ENCODE measurements around the gene POU2F2. TPM values are rescaled to one million over a fixed set of nuclear protein-coding genes. Genes with fewer than 3 reads are reported as not detected.
A peak's percentile ranks its signal among the peaks of the same experiment; 100 is the strongest.

Gene POU2F2
- total and polyA plus RNA-seq, 8 donors: 0.68 to 23.3 (median 2.3) TPM

- intact Hi-C loops (cut with DNase I; ENCODE audit: low total_unique reads): no loop called here
- Histone ChIP-seq H3K9me3 (no peaks in the 10 kb centered on the region), H3K4me1 (peaks cover 0 to 29% (median 17%) of the 10 kb centered on the region in 4 donors), H3K36me3 (peaks cover 0 to 17% (median 2%) of the 10 kb centered on the region in 4 donors), H3K27me3 (peaks cover 0 to 21% (median 15%) of the 10 kb centered on the region in 3 donors), H3K4me3 (no peak overlapping the region), H3K27ac (no peak overlapping the region)
- no peak for DNase-seq
- TF ChIP-seq POLR2AphosphoS5 (IDR thresholded peaks at IDR 0.05) (no peak), POLR2A (IDR thresholded peaks at IDR 0.05) (no peak), CTCF (IDR thresholded peaks at IDR 0.05) (no peak), EP300 (IDR thresholded peaks at IDR 0.05) (no peak)
- WGBS, 5 donors: 43 to 60% (median 45%) methylated on average over 4 of the region's 4 CpGs
Observed at GRCh38 chr19:42093926-42094325, 38.3 kb downstream of the POU2F2 start.

GRCh38 chr19:42093505-42093904 lies 38.7 kb downstream of the POU2F2 start:
- DNase-seq: no peak
- Histone ChIP-seq H3K27ac (no peak overlapping the region), H3K36me3 (peaks cover 0 to 17% (median 2%) of the 10 kb centered on the region in 4 donors), H3K4me1 (peaks cover 0 to 33% (median 19%) of the 10 kb centered on the region in 4 donors), H3K27me3 (peaks cover 0 to 21% (median 15%) of the 10 kb centered on the region in 3 donors), H3K9me3 (no peaks in the 10 kb centered on the region), H3K4me3 (no peak overlapping the region)
- TF ChIP-seq CTCF (IDR thresholded peaks at IDR 0.05) (no peak), EP300 (IDR thresholded peaks at IDR 0.05) (no peak), POLR2A (IDR thresholded peaks at IDR 0.05) (no peak), POLR2AphosphoS5 (IDR thresholded peaks at IDR 0.05) (no peak)
- intact Hi-C loops (cut with DNase I; ENCODE audit: low total_unique reads): no loop called here
- WGBS, 5 donors: 34 to 68% (median 51%) methylated on average over 4 of the region's 4 CpGs

- 23 to 46% (median 40%) methylated on average over 4 to 5 of the region's 5 CpGs for WGBS, 5 donors
- Histone ChIP-seq H3K27me3 (peaks cover 0 to 21% (median 15%) of the 10 kb centered on the region in 3 donors), H3K9me3 (no peaks in the 10 kb centered on the region), H3K36me3 (peaks cover 0 to 17% (median 2%) of the 10 kb centered on the region in 4 donors), H3K4me1 (peaks cover 0 to 35% (median 20%) of the 10 kb centered on the region in 4 donors), H3K4me3 (no peak overlapping the region), H3K27ac (no peak overlapping the region)
- DNase-seq: peak; percentile 45 to 64
- TF ChIP-seq POLR2AphosphoS5 (IDR thresholded peaks at IDR 0.05) (no peak), CTCF (IDR thresholded peaks at IDR 0.05) (peak in 3 of 7 experiments; percentile 12 to 21 (median 16))
- intact Hi-C loops (cut with DNase I; ENCODE audit: low total_unique reads): no loop called here
Observed at GRCh38 chr19:42092350-42092749, 39.9 kb downstream of the POU2F2 start.

GRCh38 chr19:42091742-42092141 lies 40.5 kb downstream of the POU2F2 start:
- DNase-seq: peak; percentile 62 to 76
- TF ChIP-seq EP300 (IDR thresholded peaks at IDR 0.05) (no peak), CTCF (IDR thresholded peaks at IDR 0.05) (no peak), POLR2AphosphoS5 (IDR thresholded peaks at IDR 0.05) (no peak), POLR2A (IDR thresholded peaks at IDR 0.05) (no peak)
- H3K4me3 ChIP-seq: no peak overlapping the region

More at GRCh38 chr19:42091742-42092141, 40.5 kb downstream of the POU2F2 start:
- Histone ChIP-seq H3K9me3 (no peaks in the 10 kb centered on the region), H3K4me1 (peaks cover 0 to 35% (median 20%) of the 10 kb centered on the region in 4 donors), H3K27me3 (peaks cover 0 to 20% (median 15%) of the 10 kb centered on the region in 3 donors), H3K36me3 (peaks cover 0 to 17% (median 2%) of the 10 kb centered on the region in 4 donors), H3K27ac (no peak overlapping the region)
- WGBS, 5 donors: 41 to 59% (median 48%) methylated on average over 7 to 10 of the region's 10 CpGs
- intact Hi-C loops (cut with DNase I; ENCODE audit: low total_unique reads): no loop called here

All from stomach (tissue), 9 donors.